Large intestine (tissue), 12 donors: ENCODE measurements around the gene IP6K1. TPM values are rescaled to one million over a fixed set of nuclear protein-coding genes. Genes with fewer than 3 reads are reported as not detected.
"Not testable (repeated sequence)": the region's sequence is repeated elsewhere in the genome, so short reads cannot be mapped to it uniquely, and the experiment has no call there.

Source experiments
- DNase-seq, 2 donors: peaks; one replicate each; pipeline versions ENCODE4 v3.0.0 to v3.0.0-alpha.2; 2013
- H3K27ac ChIP-seq: one replicate; pipeline ENCODE4 v1.5.1; 2013; ENCODE audit warnings: low read length
- H3K27me3 ChIP-seq: 2 replicates; pipeline ENCODE4 v1.6.1; 2013; ENCODE audit warnings: low read length; ENCODE audit not compliant: control insufficient read depth, insufficient read depth
- H3K36me3 ChIP-seq: 2 replicates; pipeline ENCODE4 v1.6.1; 2013; ENCODE audit warnings: low read length; ENCODE audit not compliant: control insufficient read depth, insufficient read depth
- H3K4me1 ChIP-seq: one replicate; pipeline ENCODE4 v1.6.1; 2013; ENCODE audit warnings: low read length; ENCODE audit not compliant: control insufficient read depth, insufficient read depth
- H3K4me3 ChIP-seq: one replicate; pipeline ENCODE4 v1.5.1; 2013; ENCODE audit warnings: low read length
- H3K9me3 ChIP-seq: one replicate; pipeline ENCODE4 v1.6.1; 2013; ENCODE audit warnings: mild to moderate bottlenecking, low read depth, low read length, moderate library complexity; ENCODE audit not compliant: control insufficient read depth
- WGBS: methylation state at CpG from one replicate; pipeline ENCODE4 v1.1.5; 2013; ENCODE audit warnings: low lambda C conversion rate; ENCODE audit not compliant: insufficient coverage; 5-methylcytosine and 5-hydroxymethylcytosine counted together
- long read RNA-seq, 11 donors: transcript quantifications; one replicate each; lab custom pipeline, GENCODE V29; 2026
- polyA plus RNA-seq: library from polyadenylated mRNA; unstranded; fragments of 120-200 nt; gene quantifications from one replicate; pipeline ENCODE4 v1.2.1, GENCODE V29; 2013

The IP6K1 gene
- polyA plus RNA-seq = 27.1 TPM
- long read RNA-seq, donor 1, full-length matches to known transcripts = 4 of 11 reads
- long read RNA-seq, donor 1, partial matches to known transcripts = 7 of 11 reads
- long read RNA-seq, donor 1, other reads (novel, unspliced or antisense) = 0 of 11 reads
- long read RNA-seq, donor 2, full-length matches to known transcripts = 4 of 4 reads
- long read RNA-seq, donor 2, partial matches to known transcripts = 0 of 4 reads
- long read RNA-seq, donor 2, other reads (novel, unspliced or antisense) = 0 of 4 reads
- long read RNA-seq, donor 3 = 0 reads
- long read RNA-seq, donor 4, full-length matches to known transcripts = 2 of 2 reads
- long read RNA-seq, donor 4, partial matches to known transcripts = 0 of 2 reads
- long read RNA-seq, donor 4, other reads (novel, unspliced or antisense) = 0 of 2 reads
- long read RNA-seq, donor 5, full-length matches to known transcripts = 3 of 3 reads
- long read RNA-seq, donor 5, partial matches to known transcripts = 0 of 3 reads
- long read RNA-seq, donor 5, other reads (novel, unspliced or antisense) = 0 of 3 reads
- long read RNA-seq, donor 6, full-length matches to known transcripts = 15 of 32 reads
- long read RNA-seq, donor 6, partial matches to known transcripts = 17 of 32 reads
- long read RNA-seq, donor 6, other reads (novel, unspliced or antisense) = 0 of 32 reads
- long read RNA-seq, donor 7, full-length matches to known transcripts = 3 of 3 reads
- long read RNA-seq, donor 7, partial matches to known transcripts = 0 of 3 reads
- long read RNA-seq, donor 7, other reads (novel, unspliced or antisense) = 0 of 3 reads
- long read RNA-seq, donor 8, full-length matches to known transcripts = 7 of 7 reads
- long read RNA-seq, donor 8, partial matches to known transcripts = 0 of 7 reads
- long read RNA-seq, donor 8, other reads (novel, unspliced or antisense) = 0 of 7 reads
- long read RNA-seq, donor 9, full-length matches to known transcripts = 11 of 11 reads
- long read RNA-seq, donor 9, partial matches to known transcripts = 0 of 11 reads
- long read RNA-seq, donor 9, other reads (novel, unspliced or antisense) = 0 of 11 reads
- long read RNA-seq, donor 10, full-length matches to known transcripts = 5 of 5 reads
- long read RNA-seq, donor 10, partial matches to known transcripts = 0 of 5 reads
- long read RNA-seq, donor 10, other reads (novel, unspliced or antisense) = 0 of 5 reads
- long read RNA-seq, donor 11, full-length matches to known transcripts = 8 of 8 reads
- long read RNA-seq, donor 11, partial matches to known transcripts = 0 of 8 reads
- long read RNA-seq, donor 11, other reads (novel, unspliced or antisense) = 0 of 8 reads

- Histone ChIP-seq H3K27ac (peak within 1 kb of the TSS; percentile 88), H3K36me3 (peaks cover 12% of the 10 kb centered on the region), H3K9me3 (peaks cover 3% of the 10 kb centered on the region), H3K27me3 (peaks cover 2% of the 10 kb centered on the region), H3K4me1 (peaks cover 13% of the 10 kb centered on the region), H3K4me3 (peak within 1 kb of the TSS; percentile 84)
- peak; percentile 100 for DNase-seq
- WGBS = no CpG with 5 or more reads among the region's 55 CpGs
Observed at GRCh38 chr3:49786357-49787181, at the start of gene IP6K1. Gene IP6K1, minus strand, starts transcription at chr3:49786542. Its CDS starts 38,502 bp downstream, at chr3:49748040.

DNA sequence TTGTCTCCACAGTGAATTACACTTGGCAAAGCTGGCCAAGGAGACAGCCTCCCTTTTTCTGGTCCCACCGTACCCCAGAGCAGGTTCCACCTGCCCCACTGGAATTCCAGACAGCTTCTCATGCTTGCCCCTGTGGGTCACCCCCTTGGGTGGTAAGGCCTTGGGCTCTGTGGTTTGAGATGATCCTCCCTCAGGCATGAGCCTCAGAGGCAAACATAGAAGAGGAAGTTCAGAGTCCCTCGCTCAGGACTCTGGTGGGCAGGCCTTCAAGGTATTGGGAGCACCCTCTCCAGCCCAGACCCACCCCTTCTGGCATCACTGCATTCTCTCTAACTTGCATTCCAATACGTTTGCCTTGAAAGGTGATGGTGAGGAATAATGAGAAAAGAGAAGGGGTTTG lies 45.0 kb upstream of the IP6K1 start:
- DNase-seq = no peak
- Histone ChIP-seq H3K4me3 (no peak overlapping the region), H3K36me3 (peaks cover 28% of the 10 kb centered on the region), H3K27me3 (no peaks in the 10 kb centered on the region), H3K4me1 (no peaks in the 10 kb centered on the region), H3K9me3 (no peaks in the 10 kb centered on the region), H3K27ac (no peak overlapping the region)
- WGBS = no CpG with 5 or more reads among the region's 3 CpGs

- H3K36me3 ChIP-seq = peaks cover 15% of the 10 kb centered on the region
- DNase-seq = no peak
- no peak overlapping the region for H3K27ac ChIP-seq
- no peaks in the 10 kb centered on the region for H3K27me3 ChIP-seq
- H3K4me3 ChIP-seq = no peak overlapping the region
- no CpG with 5 or more reads among the region's 6 CpGs for WGBS
- H3K4me1 ChIP-seq = no peaks in the 10 kb centered on the region
- H3K9me3 ChIP-seq = no peaks in the 10 kb centered on the region
Observed at GRCh38 chr3:49826016-49826415, 39.7 kb upstream of the IP6K1 start.

DNA sequence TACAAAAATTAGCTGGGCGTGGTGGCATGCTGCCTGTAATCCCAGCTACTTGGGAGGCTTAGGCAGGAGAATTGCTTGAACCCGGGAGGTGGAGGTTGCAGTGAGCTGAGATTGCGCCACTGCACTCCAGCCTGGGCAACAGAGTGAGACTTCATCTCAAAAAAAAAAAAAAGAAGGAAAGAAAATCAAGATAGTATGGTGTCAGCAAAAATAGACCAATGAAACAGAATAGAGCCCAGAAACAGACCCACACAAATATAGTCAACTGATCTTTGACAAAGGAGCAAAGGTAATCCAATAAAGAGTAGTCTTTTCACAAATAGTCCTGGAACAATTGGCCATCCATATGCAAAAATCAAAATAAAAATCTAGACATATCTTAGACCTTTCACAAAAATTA lies 36.8 kb upstream of the IP6K1 start:
- not testable (repeated sequence) for H3K27me3 ChIP-seq, H3K27ac ChIP-seq, H3K36me3 ChIP-seq, H3K9me3 ChIP-seq, H3K4me3 ChIP-seq, H3K4me1 ChIP-seq, DNase-seq
- no CpG with 5 or more reads among the region's 3 CpGs for WGBS

- Histone ChIP-seq H3K9me3 (no peaks in the 10 kb centered on the region), H3K27me3 (no peaks in the 10 kb centered on the region), H3K4me3 (peak within 1 kb of the TSS; percentile 36), H3K36me3 (peaks cover 33% of the 10 kb centered on the region), H3K4me1 (peaks cover 16% of the 10 kb centered on the region), H3K27ac (peak within 1 kb of the TSS; percentile 71)
- WGBS = 60% methylated on average over 1 of the region's 9 CpGs
- DNase-seq = peak; percentile 74 to 83
Observed at GRCh38 chr3:49813497-49814174, 27.3 kb upstream of the IP6K1 start, which contains the start of gene UBA7. Gene UBA7, minus strand, starts transcription at chr3:49813953. Its CDS starts 166 bp downstream, at chr3:49813787.

DNA sequence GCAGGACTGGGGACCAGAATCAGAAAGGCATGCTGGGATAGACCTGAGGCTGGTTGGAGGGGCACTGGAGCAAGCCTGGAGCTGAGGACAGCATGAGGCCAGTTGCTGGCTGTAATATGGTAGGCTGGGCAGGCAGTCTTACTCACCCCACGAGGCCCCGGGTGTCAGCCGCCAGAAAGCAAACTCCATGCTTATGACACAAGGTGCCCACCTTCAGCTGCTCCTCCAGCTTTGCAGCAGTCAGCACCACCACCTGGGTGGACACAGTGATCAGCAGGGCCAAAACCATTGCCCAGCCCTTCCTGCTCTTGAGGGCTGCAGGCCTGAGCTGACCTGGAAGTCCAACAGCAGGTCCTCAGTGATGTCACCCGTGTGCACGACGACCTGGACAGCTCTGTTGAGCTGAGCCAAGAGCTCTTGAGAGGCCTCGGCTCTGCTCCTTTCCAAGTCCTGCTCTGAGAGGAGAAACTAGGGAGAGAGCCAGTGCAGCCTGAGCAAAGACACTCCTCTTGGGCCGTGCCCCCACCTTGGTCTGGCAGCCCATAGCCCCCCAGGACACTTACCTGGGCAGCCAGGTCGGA lies 26.7 kb upstream of the IP6K1 start:
- H3K9me3 ChIP-seq = no peaks in the 10 kb centered on the region
- peak overlapping the region; percentile 36 for H3K4me3 ChIP-seq
- H3K27me3 ChIP-seq = no peaks in the 10 kb centered on the region
- no CpG with 5 or more reads among the region's 9 CpGs for WGBS
- H3K27ac ChIP-seq = peak overlapping the region; percentile 71
- peaks cover 16% of the 10 kb centered on the region for H3K4me1 ChIP-seq
- DNase-seq = no peak
- H3K36me3 ChIP-seq = peaks cover 34% of the 10 kb centered on the region

- peaks cover 13% of the 10 kb centered on the region for H3K27me3 ChIP-seq
- H3K4me3 ChIP-seq = no peak overlapping the region
- H3K9me3 ChIP-seq = no peaks in the 10 kb centered on the region
- no CpG with 5 or more reads among the region's 13 CpGs for WGBS
- no peak for DNase-seq
- H3K36me3 ChIP-seq = peaks cover 37% of the 10 kb centered on the region
- peak overlapping the region; percentile 58 for H3K27ac ChIP-seq
- peaks cover 29% of the 10 kb centered on the region for H3K4me1 ChIP-seq
Observed at GRCh38 chr3:49807431-49808114, 21.2 kb upstream of the IP6K1 start.

GRCh38 chr3:49806850-49807249 lies 20.5 kb upstream of the IP6K1 start:
- DNase-seq = no peak
- peaks cover 31% of the 10 kb centered on the region for H3K4me1 ChIP-seq
- no peaks in the 10 kb centered on the region for H3K9me3 ChIP-seq
- no peak overlapping the region for H3K4me3 ChIP-seq
- H3K27ac ChIP-seq = peak overlapping the region; percentile 58
- no CpG with 5 or more reads among the region's 2 CpGs for WGBS
- H3K27me3 ChIP-seq = peaks cover 14% of the 10 kb centered on the region
- H3K36me3 ChIP-seq = peaks cover 30% of the 10 kb centered on the region
